ENCODE data around the gene DNAJC4. TPM values are rescaled to one million over a fixed set of nuclear protein-coding genes. Genes with fewer than 3 reads are reported as not detected.

DNAJC4 gene
- polyA plus RNA-seq, 3 donors, result 25.5 to 78.9 (median 32.5) TPM

DNA sequence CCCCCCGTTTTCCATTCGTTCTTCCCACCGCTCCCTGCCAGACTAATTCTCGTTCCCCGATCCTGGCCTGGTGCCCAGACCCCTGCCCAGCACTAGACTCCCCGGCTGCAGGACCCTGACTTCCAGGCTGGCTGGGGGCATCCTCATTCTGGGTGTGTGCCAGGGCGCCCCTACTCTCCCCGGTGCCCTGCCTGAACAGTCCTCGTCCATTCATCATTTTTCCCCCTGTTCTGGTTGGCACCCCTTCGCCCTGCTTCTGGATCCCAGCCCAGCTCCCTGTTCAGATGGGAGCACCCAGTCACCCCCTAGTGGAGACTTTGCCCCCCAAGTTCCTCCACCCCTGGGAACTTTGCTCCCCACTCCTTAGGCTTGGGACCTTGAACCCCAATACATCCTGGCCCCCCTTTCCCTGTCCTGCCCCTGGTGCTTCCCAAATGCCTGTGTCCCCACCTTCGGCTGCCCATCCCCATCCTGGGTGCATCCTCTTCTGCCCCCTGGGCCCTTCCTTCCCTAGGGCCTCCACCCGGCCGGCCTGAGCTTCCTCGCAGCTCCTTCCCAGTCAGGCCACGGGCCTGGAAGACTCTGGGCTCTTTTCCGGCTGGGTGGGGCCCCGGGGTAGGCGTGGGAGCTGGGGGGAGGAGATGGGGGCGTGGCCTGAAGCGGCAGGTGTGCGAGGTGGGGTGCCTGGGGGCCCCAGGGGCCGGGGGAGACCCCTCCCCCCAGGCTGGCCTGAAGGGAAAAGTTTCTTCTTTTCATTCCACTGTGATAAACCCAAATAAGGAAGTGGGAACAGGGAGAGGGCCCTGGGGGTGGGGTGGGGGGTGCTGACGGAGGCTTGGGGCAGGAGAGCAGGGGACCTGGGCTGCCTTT, 21.9 kb downstream of the DNAJC4 start:
- peaks cover 3 to 10% (median 8%) of the 10 kb centered on the region in 3 donors for H3K27me3 Mint-ChIP-seq (ENCODE audit: low read depth in 3 of 3)
- peak overlapping the region; percentile 98 for H3K4me2 ChIP-seq (replicated peaks; ENCODE audit: extremely low read depth, low read length, poor library complexity, severe bottlenecking)

GRCh38 chr11:64253043-64253442, 22.7 kb downstream of the DNAJC4 start:
- H3K4me1 ChIP-seq (ENCODE audit: control insufficient read depth in 1 of 2, insufficient read depth in 2 of 2, low read length in 2 of 2), result peaks cover 25 to 39% of the 10 kb centered on the region in 2 donors

More for the DNA sequence above, 21.9 kb downstream of the DNAJC4 start:
- peak overlapping the region; percentile 89 to 96 for H3K4me3 Mint-ChIP-seq
- DNase-seq, result peak in 2 of 3 donors; percentile 36 to 50
- peaks cover 18% of the 10 kb centered on the region for H3K79me2 ChIP-seq (ENCODE audit: insufficient read depth, low read length)
- H2AFZ ChIP-seq (ENCODE audit: insufficient read depth, low read depth, low read length, poor library complexity, severe bottlenecking), result peak overlapping the region; percentile 72
- no peaks in the 10 kb centered on the region for H3K27me3 ChIP-seq (ENCODE audit: control insufficient read depth in 2 of 2, insufficient read depth in 2 of 2, low read length in 2 of 2)
- H3K27ac ChIP-seq (ENCODE audit: low read depth in 1 of 2, low read length in 2 of 2), result peak overlapping the region in 1 of 2 donors; percentile 74
- TF ChIP-seq, protein P1, sequence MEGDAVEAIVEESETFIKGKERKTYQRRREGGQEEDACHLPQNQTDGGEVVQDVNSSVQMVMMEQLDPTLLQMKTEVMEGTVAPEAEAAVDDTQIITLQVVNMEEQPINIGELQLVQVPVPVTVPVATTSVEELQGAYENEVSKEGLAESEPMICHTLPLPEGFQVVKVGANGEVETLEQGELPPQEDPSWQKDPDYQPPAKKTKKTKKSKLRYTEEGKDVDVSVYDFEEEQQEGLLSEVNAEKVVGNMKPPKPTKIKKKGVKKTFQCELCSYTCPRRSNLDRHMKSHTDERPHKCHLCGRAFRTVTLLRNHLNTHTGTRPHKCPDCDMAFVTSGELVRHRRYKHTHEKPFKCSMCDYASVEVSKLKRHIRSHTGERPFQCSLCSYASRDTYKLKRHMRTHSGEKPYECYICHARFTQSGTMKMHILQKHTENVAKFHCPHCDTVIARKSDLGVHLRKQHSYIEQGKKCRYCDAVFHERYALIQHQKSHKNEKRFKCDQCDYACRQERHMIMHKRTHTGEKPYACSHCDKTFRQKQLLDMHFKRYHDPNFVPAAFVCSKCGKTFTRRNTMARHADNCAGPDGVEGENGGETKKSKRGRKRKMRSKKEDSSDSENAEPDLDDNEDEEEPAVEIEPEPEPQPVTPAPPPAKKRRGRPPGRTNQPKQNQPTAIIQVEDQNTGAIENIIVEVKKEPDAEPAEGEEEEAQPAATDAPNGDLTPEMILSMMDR (IDR thresholded peaks at IDR 0.05), result peak; percentile 27
- intact Hi-C loops (cut with micrococcal nuclease), result loop anchor here (2.0 to 5.0 kb wide), 2 partner anchors 17 to 35 kb away; partner anchors contain the start of gene GPR137 (in 1 of the 2)
- H3K9me3 ChIP-seq (replicated peaks in 1 of 2; ENCODE audit: control insufficient read depth in 1 of 2, insufficient read depth in 1 of 2, low read length in 2 of 2), result no peaks in the 10 kb centered on the region
- peaks cover 34% of the 10 kb centered on the region for H3K4me1 Mint-ChIP-seq
- H3K9ac ChIP-seq (ENCODE audit: insufficient read depth, low read length, poor library complexity, severe bottlenecking), result peak overlapping the region; percentile 69
- WGBS (ENCODE audit: insufficient coverage), result 0% methylated on average over 15 of the region's 23 CpGs
- peaks cover 28% of the 10 kb centered on the region for H4K20me1 ChIP-seq (ENCODE audit: insufficient read depth, low read length)
- peak overlapping the region; percentile 69 to 90 (median 80) for H3K27ac Mint-ChIP-seq
- peaks cover 32 to 47% of the 10 kb centered on the region in 2 donors for H3K4me1 ChIP-seq (ENCODE audit: control insufficient read depth in 1 of 2, insufficient read depth in 2 of 2, low read length in 2 of 2)
- peak overlapping the region; percentile 75 to 87 (median 83) for H3K4me3 ChIP-seq (replicated peaks in 1 of 3; ENCODE audit: low read depth in 2 of 3, low read length in 3 of 3)
- no peaks in the 10 kb centered on the region for H3K9me3 Mint-ChIP-seq
- H3K36me3 ChIP-seq (replicated peaks in 1 of 2; ENCODE audit: control insufficient read depth in 1 of 2, insufficient read depth in 2 of 2, low read length in 2 of 2), result peaks cover 23 to 31% of the 10 kb centered on the region in 2 donors
- peaks cover 19 to 32% of the 10 kb centered on the region in 2 donors for H3K36me3 Mint-ChIP-seq

More at GRCh38 chr11:64253043-64253442, 22.7 kb downstream of the DNAJC4 start:
- Mint-ChIP-seq H3K4me3 (peak overlapping the region; percentile 39 to 89), H3K27ac (no peak overlapping the region), H3K9me3 (peaks cover 0 to under 1% (median 0%) of the 10 kb centered on the region in 7 donors), H3K27me3 (ENCODE audit: low read depth in 3 of 3) (peaks cover 3 to 10% (median 8%) of the 10 kb centered on the region in 3 donors), H3K36me3 (peaks cover 25 to 39% of the 10 kb centered on the region in 2 donors), H3K4me1 (peaks cover 30% of the 10 kb centered on the region)
- peaks cover 28% of the 10 kb centered on the region for H4K20me1 ChIP-seq (ENCODE audit: insufficient read depth, low read length)
- H3K9ac ChIP-seq (ENCODE audit: insufficient read depth, low read length, poor library complexity, severe bottlenecking), result no peak overlapping the region
- intact Hi-C loops (cut with micrococcal nuclease), result loop anchor here (2.0 to 5.0 kb wide), 2 partner anchors 16 to 34 kb away; partner anchors contain the start of gene GPR137 (in 1 of the 2)
- H2AFZ ChIP-seq (ENCODE audit: insufficient read depth, low read depth, low read length, poor library complexity, severe bottlenecking), result no peak overlapping the region
- H3K4me3 ChIP-seq (replicated peaks in 1 of 3; ENCODE audit: low read depth in 2 of 3, low read length in 3 of 3), result peak overlapping the region in 1 of 3 experiments; percentile 87
- H3K79me2 ChIP-seq (ENCODE audit: insufficient read depth, low read length), result peaks cover 18% of the 10 kb centered on the region
- TF ChIP-seq, protein P1 (IDR thresholded peaks at IDR 0.05), result no peak
- 86% methylated on average over 7 of the region's 8 CpGs for WGBS (ENCODE audit: insufficient coverage)
- H3K4me2 ChIP-seq (replicated peaks; ENCODE audit: extremely low read depth, low read length, poor library complexity, severe bottlenecking), result peak overlapping the region; percentile 98
- no peak for DNase-seq
- H3K36me3 ChIP-seq (replicated peaks in 1 of 2; ENCODE audit: control insufficient read depth in 1 of 2, insufficient read depth in 2 of 2, low read length in 2 of 2), result peaks cover 27 to 38% of the 10 kb centered on the region in 2 donors
- no peaks in the 10 kb centered on the region for H3K9me3 ChIP-seq (replicated peaks in 1 of 2; ENCODE audit: control insufficient read depth in 1 of 2, insufficient read depth in 1 of 2, low read length in 2 of 2)
- no peak overlapping the region for H3K27ac ChIP-seq (ENCODE audit: low read depth in 1 of 2, low read length in 2 of 2)
- H3K27me3 ChIP-seq (ENCODE audit: control insufficient read depth in 2 of 2, insufficient read depth in 2 of 2, low read length in 2 of 2), result no peaks in the 10 kb centered on the region
